ENCODE measurements around the gene INPPL1. TPM values are rescaled to one million over a fixed set of nuclear protein-coding genes. Genes with fewer than 3 reads are reported as not detected.

INPPL1 gene
- total and polyA plus RNA-seq, 2 of the 13 experiments (the other 11 are each of a cell fraction or from before 2014, with no cell fraction given) = 29.1 to 66.9 TPM

DNA sequence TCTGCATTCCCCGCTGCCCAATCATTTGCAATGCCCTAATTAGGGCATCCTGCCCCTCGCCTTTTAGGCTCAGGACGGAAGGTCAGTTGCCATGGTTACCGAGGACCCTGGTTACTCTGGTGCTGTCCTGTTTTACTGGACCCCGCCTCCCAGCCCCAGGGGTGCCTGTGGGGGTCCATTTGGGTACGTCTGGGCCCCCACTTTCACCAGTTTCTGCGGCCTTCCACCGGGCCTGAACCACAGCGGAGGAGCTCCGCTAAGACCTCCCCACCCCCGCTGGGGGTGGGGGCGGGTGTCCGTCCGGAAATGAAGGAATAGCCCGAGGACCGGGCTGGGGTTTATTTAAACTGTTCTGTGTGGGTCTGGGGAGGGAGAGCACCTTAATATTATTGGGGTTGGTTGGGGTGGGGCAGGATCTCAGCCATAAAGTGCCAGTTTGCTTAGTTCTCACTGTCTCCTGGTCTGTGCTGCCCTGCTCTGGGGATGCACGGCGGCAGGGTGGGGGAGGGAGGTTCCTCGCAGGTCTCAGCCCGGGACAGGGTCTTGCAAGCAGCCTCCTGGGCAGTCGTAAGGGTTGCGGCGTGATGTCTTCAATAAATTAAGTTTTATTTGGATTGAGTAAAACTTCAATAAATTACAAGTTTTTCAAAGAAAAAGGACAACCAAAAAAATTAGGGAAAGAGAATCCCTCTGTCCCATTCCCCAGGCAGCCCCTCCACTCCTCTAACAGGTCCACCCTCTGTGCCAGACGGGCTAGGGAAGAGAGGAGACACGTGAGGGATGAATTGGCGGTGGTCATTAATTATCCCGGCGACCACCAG is 14.1 kb downstream of the INPPL1 start:
- in situ Hi-C loops (cut with HindIII; ENCODE audit: extremely low pct_ligation_motif_present, low pct_unique_long_range_greater_than_20kb) (no loop called here), intact Hi-C loops (cut with micrococcal nuclease; ENCODE audit: unreplicated experiment) (loop anchor here (2.0 kb wide), 1 partner anchor 14 kb away; the partner anchor contains the start of gene INPPL1)
- peaks cover 2 to 35% of the 10 kb centered on the region in 2 experiments; a peak in 4 of 5 replicates for H3K27me3 ChIP-seq (ENCODE audit: control insufficient read depth in 1 of 2, insufficient read depth in 2 of 2, low read length in 2 of 2)
- H3K4me1 ChIP-seq (ENCODE audit: insufficient read depth, low read length) = peaks cover 17% of the 10 kb centered on the region
- no peaks in the 10 kb centered on the region for H4K20me1 ChIP-seq (ENCODE audit: insufficient read depth, low read length)
- no TSS peak for BruUV-seq (replicated peaks)
- TF ChIP-seq ARHGAP35 (CRISPR knock-in tag; IDR thresholded peaks at IDR 0.05; ENCODE audit: borderline replicate concordance) (no peak), SRF (IDR thresholded peaks at IDR 0.05; ENCODE audit: low read depth, low read length) (peak; percentile 6; the same call in 1 of the 2 replicates), RFX1 (IDR thresholded peaks at IDR 0.05) (peak; percentile 56; the same call in 1 of the 2 replicates), ZNF34 (CRISPR knock-in tag; IDR thresholded peaks at IDR 0.05; ENCODE audit: borderline replicate concordance) (no peak)
- no peak overlapping the region for H3K4me3 ChIP-seq (replicated peaks in 1 of 3; ENCODE audit: insufficient read depth in 1 of 3, low read depth in 2 of 3, low read length in 3 of 3)
- no peak overlapping the region for H3K9ac ChIP-seq (ENCODE audit: insufficient read depth, low read depth, low read length)
- no peak overlapping the region for H3K27ac ChIP-seq (ENCODE audit: extremely low read length, insufficient read depth, low read length)
- H3K79me2 ChIP-seq (ENCODE audit: insufficient read depth, low read length) = no peaks in the 10 kb centered on the region
- ATAC-seq = no peak
- H2AFZ ChIP-seq (ENCODE audit: low read length) = no peak overlapping the region
- H3K9me3 ChIP-seq (ENCODE audit: low read length) = no peaks in the 10 kb centered on the region
- no peak overlapping the region for H3K4me2 ChIP-seq (ENCODE audit: low read depth, low read length)
- no peak for DNase-seq (ENCODE audit: low spot score)
- peaks cover 6 to 18% of the 10 kb centered on the region in 2 experiments; a peak in 4 of 5 replicates for H3K36me3 ChIP-seq (replicated peaks in 1 of 2; ENCODE audit: control insufficient read depth in 1 of 2, insufficient read depth in 2 of 2, low read length in 2 of 2)
- POLR2A ChIA-PET = interaction anchor here (1.0 kb wide), 1 partner anchor 192 kb away, joined by 4 read pairs; no protein-coding TSS in a partner anchor
- FAIRE-seq = no peak
- CTCF ChIA-PET (ENCODE audit: low intra/inter-chr PET ratio, low total read pairs) = no interaction called here
- 94% methylated on average over 28 of the region's 28 CpGs for WGBS (ENCODE audit: low lambda C conversion rate)

DNA sequence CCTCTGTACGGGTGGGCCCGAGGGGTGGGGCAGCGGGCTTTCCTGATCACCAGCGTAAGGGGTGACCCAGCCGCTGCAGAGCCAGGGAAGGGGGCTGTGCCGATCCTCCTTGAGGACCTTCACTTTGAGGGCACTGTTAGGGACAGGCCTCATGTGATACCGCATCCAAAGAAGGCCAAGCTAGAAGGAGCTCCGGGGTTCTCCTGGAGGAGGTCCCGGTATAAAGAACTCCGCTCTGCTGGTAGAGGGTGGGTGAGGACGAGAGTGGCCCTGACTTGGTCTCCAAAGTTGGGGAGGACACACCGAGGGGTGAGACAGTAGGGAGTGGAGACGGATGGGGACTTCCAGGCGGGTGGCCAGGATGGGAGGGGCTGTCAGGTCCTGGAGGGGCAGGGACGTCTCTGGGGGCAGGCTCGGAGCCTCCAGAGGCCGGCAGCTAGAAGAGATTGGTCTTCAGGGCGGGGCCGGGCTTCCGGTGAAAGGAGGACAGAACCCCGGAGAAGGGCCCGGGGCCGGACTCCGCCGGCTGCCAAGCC is 14.8 kb downstream of the INPPL1 start:
- 64% methylated on average over 17 of the region's 25 CpGs for WGBS (ENCODE audit: low lambda C conversion rate)
- Histone ChIP-seq H3K79me2 (ENCODE audit: insufficient read depth, low read length) (no peaks in the 10 kb centered on the region), H4K20me1 (ENCODE audit: insufficient read depth, low read length) (no peaks in the 10 kb centered on the region), H3K9me3 (ENCODE audit: low read length) (no peaks in the 10 kb centered on the region), H3K4me1 (ENCODE audit: insufficient read depth, low read length) (peaks cover 17% of the 10 kb centered on the region), H3K4me3 (replicated peaks in 1 of 3; ENCODE audit: insufficient read depth in 1 of 3, low read depth in 2 of 3, low read length in 3 of 3) (peak overlapping the region in 1 of 3 experiments; percentile 45; a peak in 1 of 6 replicates), H3K27ac (ENCODE audit: extremely low read length, insufficient read depth, low read length) (no peak overlapping the region), H3K4me2 (ENCODE audit: low read depth, low read length) (peak overlapping the region; percentile 48), H3K27me3 (ENCODE audit: control insufficient read depth in 1 of 2, insufficient read depth in 2 of 2, low read length in 2 of 2) (peaks cover 2 to 36% of the 10 kb centered on the region in 2 experiments; a peak in 4 of 5 replicates), H2AFZ (ENCODE audit: low read length) (no peak overlapping the region), H3K36me3 (replicated peaks in 1 of 2; ENCODE audit: control insufficient read depth in 1 of 2, insufficient read depth in 2 of 2, low read length in 2 of 2) (peaks cover 6 to 12% of the 10 kb centered on the region in 2 experiments; a peak in 3 of 5 replicates), H3K9ac (ENCODE audit: insufficient read depth, low read depth, low read length) (no peak overlapping the region)
- FAIRE-seq = no peak
- POLR2A ChIA-PET = no interaction called here
- ATAC-seq = no peak
- no TSS peak for BruUV-seq (replicated peaks)
- DNase-seq (ENCODE audit: low spot score) = no peak
- in situ Hi-C loops (cut with HindIII; ENCODE audit: extremely low pct_ligation_motif_present, low pct_unique_long_range_greater_than_20kb) (no loop called here), intact Hi-C loops (cut with micrococcal nuclease; ENCODE audit: unreplicated experiment) (loop anchor here (2.0 kb wide), 1 partner anchor 15 kb away; the partner anchor contains the start of gene INPPL1)
- CTCF ChIA-PET (ENCODE audit: low intra/inter-chr PET ratio, low total read pairs) = no interaction called here
- TF ChIP-seq JDP2 (CRISPR knock-in tag; IDR thresholded peaks at IDR 0.05; ENCODE audit: borderline replicate concordance) (no peak), CBX5 (CRISPR knock-in tag; IDR thresholded peaks at IDR 0.05; ENCODE audit: borderline replicate concordance) (no peak), ZNF776 (CRISPR knock-in tag; IDR thresholded peaks at IDR 0.05) (0 out of 2 replicates have a peak, but pooled peaks have one; percentile 13), ZFY (CRISPR knock-in tag; IDR thresholded peaks at IDR 0.05) (no peak), ZNF331 (CRISPR knock-in tag; IDR thresholded peaks at IDR 0.05) (no peak), ZSCAN25 (CRISPR knock-in tag; IDR thresholded peaks at IDR 0.05) (no peak), NCOA2 (CRISPR knock-in tag; IDR thresholded peaks at IDR 0.05) (no peak), SRF (IDR thresholded peaks at IDR 0.05; ENCODE audit: low read depth, low read length) (no peak)
- TF ChIP-seq, protein P1, sequence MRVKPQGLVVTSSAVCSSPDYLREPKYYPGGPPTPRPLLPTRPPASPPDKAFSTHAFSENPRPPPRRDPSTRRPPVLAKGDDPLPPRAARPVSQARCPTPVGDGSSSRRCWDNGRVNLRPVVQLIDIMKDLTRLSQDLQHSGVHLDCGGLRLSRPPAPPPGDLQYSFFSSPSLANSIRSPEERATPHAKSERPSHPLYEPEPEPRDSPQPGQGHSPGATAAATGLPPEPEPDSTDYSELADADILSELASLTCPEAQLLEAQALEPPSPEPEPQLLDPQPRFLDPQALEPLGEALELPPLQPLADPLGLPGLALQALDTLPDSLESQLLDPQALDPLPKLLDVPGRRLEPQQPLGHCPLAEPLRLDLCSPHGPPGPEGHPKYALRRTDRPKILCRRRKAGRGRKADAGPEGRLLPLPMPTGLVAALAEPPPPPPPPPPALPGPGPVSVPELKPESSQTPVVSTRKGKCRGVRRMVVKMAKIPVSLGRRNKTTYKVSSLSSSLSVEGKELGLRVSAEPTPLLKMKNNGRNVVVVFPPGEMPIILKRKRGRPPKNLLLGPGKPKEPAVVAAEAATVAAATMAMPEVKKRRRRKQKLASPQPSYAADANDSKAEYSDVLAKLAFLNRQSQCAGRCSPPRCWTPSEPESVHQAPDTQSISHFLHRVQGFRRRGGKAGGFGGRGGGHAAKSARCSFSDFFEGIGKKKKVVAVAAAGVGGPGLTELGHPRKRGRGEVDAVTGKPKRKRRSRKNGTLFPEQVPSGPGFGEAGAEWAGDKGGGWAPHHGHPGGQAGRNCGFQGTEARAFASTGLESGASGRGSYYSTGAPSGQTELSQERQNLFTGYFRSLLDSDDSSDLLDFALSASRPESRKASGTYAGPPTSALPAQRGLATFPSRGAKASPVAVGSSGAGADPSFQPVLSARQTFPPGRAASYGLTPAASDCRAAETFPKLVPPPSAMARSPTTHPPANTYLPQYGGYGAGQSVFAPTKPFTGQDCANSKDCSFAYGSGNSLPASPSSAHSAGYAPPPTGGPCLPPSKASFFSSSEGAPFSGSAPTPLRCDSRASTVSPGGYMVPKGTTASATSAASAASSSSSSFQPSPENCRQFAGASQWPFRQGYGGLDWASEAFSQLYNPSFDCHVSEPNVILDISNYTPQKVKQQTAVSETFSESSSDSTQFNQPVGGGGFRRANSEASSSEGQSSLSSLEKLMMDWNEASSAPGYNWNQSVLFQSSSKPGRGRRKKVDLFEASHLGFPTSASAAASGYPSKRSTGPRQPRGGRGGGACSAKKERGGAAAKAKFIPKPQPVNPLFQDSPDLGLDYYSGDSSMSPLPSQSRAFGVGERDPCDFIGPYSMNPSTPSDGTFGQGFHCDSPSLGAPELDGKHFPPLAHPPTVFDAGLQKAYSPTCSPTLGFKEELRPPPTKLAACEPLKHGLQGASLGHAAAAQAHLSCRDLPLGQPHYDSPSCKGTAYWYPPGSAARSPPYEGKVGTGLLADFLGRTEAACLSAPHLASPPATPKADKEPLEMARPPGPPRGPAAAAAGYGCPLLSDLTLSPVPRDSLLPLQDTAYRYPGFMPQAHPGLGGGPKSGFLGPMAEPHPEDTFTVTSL (CRISPR knock-in tag; IDR thresholded peaks at IDR 0.05; ENCODE audit: borderline replicate concordance) = no peak
